Iris pigment epithelial cell (primary cell): ENCODE data around the gene TAPT1.

Experiments
- DNase-seq: peaks from one replicate; pipeline ENCODE4 v3.0.0-alpha.2; 2011; ENCODE audit warnings: low read depth

TAPT1 gene

GRCh38 chr4:16245241-16245640, 19.0 kb upstream of the TAPT1 start:
- DNase-seq, result no peak

- no peak for DNase-seq
These were observed 17.0 kb upstream of the TAPT1 start for GRCh38 chr4:16243285-16243684.

- no peak for DNase-seq
These were observed 14.0 kb upstream of the TAPT1 start for GRCh38 chr4:16240300-16240699.

- no peak for DNase-seq
These were observed 12.8 kb upstream of the TAPT1 start for GRCh38 chr4:16239086-16239485.

- no peak for DNase-seq
These were observed 12.1 kb upstream of the TAPT1 start for GRCh38 chr4:16238327-16238726.

GRCh38 chr4:16237715-16238114, 11.4 kb upstream of the TAPT1 start:
- no peak for DNase-seq

- DNase-seq, result no peak
These were observed 10.2 kb upstream of the TAPT1 start for GRCh38 chr4:16236402-16237023.

- no peak for DNase-seq
These were observed 8.9 kb upstream of the TAPT1 start for GRCh38 chr4:16235209-16235608.

GRCh38 chr4:16233569-16234177, 7.4 kb upstream of the TAPT1 start:
- no peak for DNase-seq

- no peak for DNase-seq
These were observed 5.4 kb upstream of the TAPT1 start for GRCh38 chr4:16231570-16232245.

GRCh38 chr4:16230308-16230707, 4.0 kb upstream of the TAPT1 start:
- no peak for DNase-seq

- DNase-seq, result no peak
These were observed 3.3 kb upstream of the TAPT1 start for GRCh38 chr4:16229604-16230003.

- DNase-seq, result peak; percentile 25
These were observed 1.2 kb upstream of the TAPT1 start for GRCh38 chr4:16227462-16227868.

- DNase-seq, result peak; percentile 30
These were observed 668 bp upstream of the TAPT1 start for GRCh38 chr4:16226816-16227461.

GRCh38 chr4:16225167-16225862, 956 bp downstream of the TAPT1 start:
- DNase-seq, result peak; percentile 52

GRCh38 chr4:16224264-16225166, 1.8 kb downstream of the TAPT1 start:
- no peak for DNase-seq

- peak; percentile 6 for DNase-seq
These were observed 3.2 kb downstream of the TAPT1 start for GRCh38 chr4:16222957-16223527.

- no peak for DNase-seq
These were observed 7.3 kb downstream of the TAPT1 start for GRCh38 chr4:16218950-16219349.

- no peak for DNase-seq
These were observed 8.8 kb downstream of the TAPT1 start for GRCh38 chr4:16217300-16218051.

- peak; percentile 61 for DNase-seq
These were observed 13.2 kb downstream of the TAPT1 start for GRCh38 chr4:16213121-16213520.
